ENCODE results near the gene SPARC.

DNA sequence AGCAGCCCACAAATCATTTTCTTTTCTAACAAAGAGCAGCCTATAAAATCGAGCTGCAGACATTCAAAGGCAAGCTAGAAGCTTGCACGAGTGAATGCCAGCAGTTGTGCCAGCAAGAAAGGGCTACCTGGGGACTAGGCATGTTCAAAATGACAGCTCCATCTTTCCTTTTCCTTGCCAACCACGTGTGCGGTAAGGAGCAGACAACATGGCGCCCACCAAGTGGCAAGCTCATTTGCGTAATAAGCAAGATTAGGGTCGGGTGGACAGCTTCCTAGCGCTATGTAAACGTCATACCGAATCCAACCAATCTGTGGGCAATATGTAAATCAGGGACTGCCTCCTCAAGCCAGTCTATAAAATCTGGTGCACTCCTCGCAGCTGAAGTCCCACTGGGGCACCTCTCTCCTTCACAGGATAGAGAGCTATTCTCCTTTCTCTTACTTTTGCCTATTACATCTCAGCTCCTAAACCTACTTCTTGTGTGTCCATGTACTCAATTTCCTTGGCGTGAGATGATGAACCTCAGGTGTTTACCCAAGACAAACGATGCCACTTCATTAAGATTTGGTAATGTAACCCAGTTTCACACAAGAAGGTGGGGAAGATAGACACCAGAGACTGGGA, 22.5 kb upstream of the SPARC start:
- TF ChIP-seq EZH2 (IDR thresholded peaks at IDR 0.05; ENCODE audit: borderline replicate concordance, insufficient read depth, low read depth, low read length, poor library complexity, severe bottlenecking): no peak
- TF ChIP-seq, protein P1, sequence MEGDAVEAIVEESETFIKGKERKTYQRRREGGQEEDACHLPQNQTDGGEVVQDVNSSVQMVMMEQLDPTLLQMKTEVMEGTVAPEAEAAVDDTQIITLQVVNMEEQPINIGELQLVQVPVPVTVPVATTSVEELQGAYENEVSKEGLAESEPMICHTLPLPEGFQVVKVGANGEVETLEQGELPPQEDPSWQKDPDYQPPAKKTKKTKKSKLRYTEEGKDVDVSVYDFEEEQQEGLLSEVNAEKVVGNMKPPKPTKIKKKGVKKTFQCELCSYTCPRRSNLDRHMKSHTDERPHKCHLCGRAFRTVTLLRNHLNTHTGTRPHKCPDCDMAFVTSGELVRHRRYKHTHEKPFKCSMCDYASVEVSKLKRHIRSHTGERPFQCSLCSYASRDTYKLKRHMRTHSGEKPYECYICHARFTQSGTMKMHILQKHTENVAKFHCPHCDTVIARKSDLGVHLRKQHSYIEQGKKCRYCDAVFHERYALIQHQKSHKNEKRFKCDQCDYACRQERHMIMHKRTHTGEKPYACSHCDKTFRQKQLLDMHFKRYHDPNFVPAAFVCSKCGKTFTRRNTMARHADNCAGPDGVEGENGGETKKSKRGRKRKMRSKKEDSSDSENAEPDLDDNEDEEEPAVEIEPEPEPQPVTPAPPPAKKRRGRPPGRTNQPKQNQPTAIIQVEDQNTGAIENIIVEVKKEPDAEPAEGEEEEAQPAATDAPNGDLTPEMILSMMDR (IDR thresholded peaks at IDR 0.05): no peak

Measured in B cell (primary cell).